ENCODE data around the gene ARMC9. TPM values are rescaled to one million over a fixed set of nuclear protein-coding genes. Genes with fewer than 3 reads are reported as not detected.

ARMC9 gene
- total and polyA plus RNA-seq, 4 donors, result 20.5 to 51.6 (median 38.6) TPM

GRCh38 chr2:231293163-231293562, 94.7 kb downstream of the ARMC9 start:
- Histone ChIP-seq H3K36me3 (ENCODE audit: control insufficient read depth in 4 of 4, insufficient read depth in 4 of 4, low read length in 4 of 4) (peaks cover 0 to 7% (median 3%) of the 10 kb centered on the region in 4 donors), H3K9me3 (ENCODE audit: control insufficient read depth in 4 of 4, insufficient read depth in 3 of 4, low read length in 3 of 4) (no peaks in the 10 kb centered on the region), H3K4me3 (no peak overlapping the region), H3K27me3 (ENCODE audit: control insufficient read depth in 3 of 3, insufficient read depth in 3 of 3, low read length in 2 of 3) (no peaks in the 10 kb centered on the region), H3K27ac (ENCODE audit: low read depth in 1 of 2, low read length in 1 of 2) (no peak overlapping the region), H3K9ac (ENCODE audit: insufficient read depth in 1 of 2, low read length in 2 of 2) (no peak overlapping the region), H3K4me1 (ENCODE audit: control insufficient read depth in 5 of 5, insufficient read depth in 5 of 5, low read length in 5 of 5) (peaks cover 0 to 6% (median 0%) of the 10 kb centered on the region in 5 donors)
- WGBS, 2 donors, result 88 to 89% methylated on average over 4 of the region's 4 CpGs
- DNase-seq, result no peak
- no peak for ATAC-seq (ENCODE audit: insufficient read depth, low FRiP score)
- TF ChIP-seq CTCF (IDR thresholded peaks at IDR 0.05; ENCODE audit: control extremely low read depth, extremely low read depth), result no peak

- H3K9me3 ChIP-seq (ENCODE audit: control insufficient read depth in 4 of 4, insufficient read depth in 3 of 4, low read length in 3 of 4), result no peaks in the 10 kb centered on the region
- ATAC-seq (ENCODE audit: insufficient read depth, low FRiP score), result no peak
- no peaks in the 10 kb centered on the region for H3K27me3 ChIP-seq (ENCODE audit: control insufficient read depth in 3 of 3, insufficient read depth in 3 of 3, low read length in 2 of 3)
- no peak overlapping the region for H3K9ac ChIP-seq (ENCODE audit: insufficient read depth in 1 of 2, low read length in 2 of 2)
- no peak overlapping the region for H3K4me3 ChIP-seq
- DNase-seq, result no peak
- H3K36me3 ChIP-seq (ENCODE audit: control insufficient read depth in 4 of 4, insufficient read depth in 4 of 4, low read length in 4 of 4), result peaks cover 0 to 7% (median 3%) of the 10 kb centered on the region in 4 donors
- 86 to 93% methylated on average over 7 of the region's 7 CpGs for WGBS, 2 donors
- TF ChIP-seq CTCF (IDR thresholded peaks at IDR 0.05; ENCODE audit: control extremely low read depth, extremely low read depth), result no peak
- no peak overlapping the region for H3K27ac ChIP-seq (ENCODE audit: low read depth in 1 of 2, low read length in 1 of 2)
- peaks cover 0 to 6% (median 0%) of the 10 kb centered on the region in 5 donors for H3K4me1 ChIP-seq (ENCODE audit: control insufficient read depth in 5 of 5, insufficient read depth in 5 of 5, low read length in 5 of 5)
Observed at GRCh38 chr2:231294116-231294515, 95.7 kb downstream of the ARMC9 start.

- H3K36me3 ChIP-seq (ENCODE audit: control insufficient read depth in 4 of 4, insufficient read depth in 4 of 4, low read length in 4 of 4), result peaks cover 0 to 7% (median 3%) of the 10 kb centered on the region in 4 donors
- H3K4me3 ChIP-seq, result no peak overlapping the region
- peaks cover 0 to 6% (median 0%) of the 10 kb centered on the region in 5 donors for H3K4me1 ChIP-seq (ENCODE audit: control insufficient read depth in 5 of 5, insufficient read depth in 5 of 5, low read length in 5 of 5)
- DNase-seq (no peak), ATAC-seq (ENCODE audit: insufficient read depth, low FRiP score) (no peak)
- H3K9ac ChIP-seq (ENCODE audit: insufficient read depth in 1 of 2, low read length in 2 of 2), result no peak overlapping the region
- TF ChIP-seq CTCF (IDR thresholded peaks at IDR 0.05; ENCODE audit: control extremely low read depth, extremely low read depth), result no peak
- 62 to 79% methylated on average over 10 of the region's 10 CpGs for WGBS, 2 donors
- H3K9me3 ChIP-seq (ENCODE audit: control insufficient read depth in 4 of 4, insufficient read depth in 3 of 4, low read length in 3 of 4), result no peaks in the 10 kb centered on the region
- H3K27ac ChIP-seq (ENCODE audit: low read depth in 1 of 2, low read length in 1 of 2), result no peak overlapping the region
- no peaks in the 10 kb centered on the region for H3K27me3 ChIP-seq (ENCODE audit: control insufficient read depth in 3 of 3, insufficient read depth in 3 of 3, low read length in 2 of 3)
Observed at GRCh38 chr2:231294571-231295362, 96.3 kb downstream of the ARMC9 start.

All from lung (tissue), 12 donors.